Measurements from ENCODE around the gene AKR1A1. TPM values are rescaled to one million over a fixed set of nuclear protein-coding genes. Genes with fewer than 3 reads are reported as not detected.
A peak's percentile ranks its signal among the peaks of the same experiment; 100 is the strongest.

The AKR1A1 gene
- total RNA-seq, 1 donor from 2014 or later = 45.4 TPM

DNA sequence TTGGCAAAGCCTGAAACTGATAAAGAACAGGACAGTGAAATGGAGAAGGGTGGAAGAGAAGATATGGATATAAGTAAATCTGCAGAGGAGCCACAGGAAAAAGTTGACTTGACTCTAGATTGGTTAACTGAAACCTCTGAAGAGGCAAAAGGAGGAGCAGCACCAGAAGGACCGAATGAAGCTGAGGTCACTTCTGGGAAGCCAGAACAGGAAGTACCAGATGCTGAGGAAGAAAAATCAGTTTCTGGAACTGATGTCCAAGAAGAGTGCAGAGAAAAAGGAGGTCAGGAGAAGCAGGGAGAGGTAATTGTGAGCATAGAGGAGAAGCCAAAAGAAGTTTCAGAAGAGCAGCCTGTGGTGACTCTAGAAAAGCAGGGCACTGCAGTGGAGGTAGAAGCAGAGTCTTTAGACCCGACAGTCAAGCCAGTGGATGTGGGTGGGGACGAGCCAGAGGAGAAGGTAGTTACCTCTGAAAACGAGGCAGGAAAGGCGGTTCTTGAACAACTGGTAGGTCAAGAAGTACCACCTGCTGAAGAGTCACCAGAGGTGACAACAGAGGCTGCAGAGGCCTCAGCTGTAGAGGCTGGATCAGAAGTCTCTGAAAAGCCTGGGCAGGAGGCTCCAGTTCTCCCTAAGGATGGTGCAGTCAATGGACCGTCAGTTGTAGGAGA is 56.9 kb downstream of the AKR1A1 start:
- Histone ChIP-seq H3K36me3 (peaks cover 75% of the 10 kb centered on the region), H3K4me3 (no peak overlapping the region), H3K9me3 (replicated peaks) (no peaks in the 10 kb centered on the region), H3K27me3 (ENCODE audit: low read depth) (no peaks in the 10 kb centered on the region), H3K27ac (replicated peaks) (peak overlapping the region; percentile 37), H3K4me1 (peaks cover 18% of the 10 kb centered on the region)
- TF ChIP-seq, protein P1, sequence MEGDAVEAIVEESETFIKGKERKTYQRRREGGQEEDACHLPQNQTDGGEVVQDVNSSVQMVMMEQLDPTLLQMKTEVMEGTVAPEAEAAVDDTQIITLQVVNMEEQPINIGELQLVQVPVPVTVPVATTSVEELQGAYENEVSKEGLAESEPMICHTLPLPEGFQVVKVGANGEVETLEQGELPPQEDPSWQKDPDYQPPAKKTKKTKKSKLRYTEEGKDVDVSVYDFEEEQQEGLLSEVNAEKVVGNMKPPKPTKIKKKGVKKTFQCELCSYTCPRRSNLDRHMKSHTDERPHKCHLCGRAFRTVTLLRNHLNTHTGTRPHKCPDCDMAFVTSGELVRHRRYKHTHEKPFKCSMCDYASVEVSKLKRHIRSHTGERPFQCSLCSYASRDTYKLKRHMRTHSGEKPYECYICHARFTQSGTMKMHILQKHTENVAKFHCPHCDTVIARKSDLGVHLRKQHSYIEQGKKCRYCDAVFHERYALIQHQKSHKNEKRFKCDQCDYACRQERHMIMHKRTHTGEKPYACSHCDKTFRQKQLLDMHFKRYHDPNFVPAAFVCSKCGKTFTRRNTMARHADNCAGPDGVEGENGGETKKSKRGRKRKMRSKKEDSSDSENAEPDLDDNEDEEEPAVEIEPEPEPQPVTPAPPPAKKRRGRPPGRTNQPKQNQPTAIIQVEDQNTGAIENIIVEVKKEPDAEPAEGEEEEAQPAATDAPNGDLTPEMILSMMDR (IDR thresholded peaks at IDR 0.05; ENCODE audit: borderline replicate concordance) = no peak
- intact Hi-C loops (cut with micrococcal nuclease) = no loop called here
- DNase-seq = no peak

GRCh38 chr1:45608175-45609156 is 57.8 kb downstream of the AKR1A1 start:
- H3K27me3 ChIP-seq (ENCODE audit: low read depth) = no peaks in the 10 kb centered on the region
- H3K4me3 ChIP-seq = no peak overlapping the region
- H3K36me3 ChIP-seq = peaks cover 76% of the 10 kb centered on the region
- TF ChIP-seq, protein P1 (IDR thresholded peaks at IDR 0.05; ENCODE audit: borderline replicate concordance) = no peak
- H3K27ac ChIP-seq (replicated peaks) = peak overlapping the region; percentile 41
- no peak for DNase-seq
- intact Hi-C loops (cut with micrococcal nuclease) = no loop called here
- H3K4me1 ChIP-seq = peaks cover 18% of the 10 kb centered on the region
- no peaks in the 10 kb centered on the region for H3K9me3 ChIP-seq (replicated peaks)

DNA sequence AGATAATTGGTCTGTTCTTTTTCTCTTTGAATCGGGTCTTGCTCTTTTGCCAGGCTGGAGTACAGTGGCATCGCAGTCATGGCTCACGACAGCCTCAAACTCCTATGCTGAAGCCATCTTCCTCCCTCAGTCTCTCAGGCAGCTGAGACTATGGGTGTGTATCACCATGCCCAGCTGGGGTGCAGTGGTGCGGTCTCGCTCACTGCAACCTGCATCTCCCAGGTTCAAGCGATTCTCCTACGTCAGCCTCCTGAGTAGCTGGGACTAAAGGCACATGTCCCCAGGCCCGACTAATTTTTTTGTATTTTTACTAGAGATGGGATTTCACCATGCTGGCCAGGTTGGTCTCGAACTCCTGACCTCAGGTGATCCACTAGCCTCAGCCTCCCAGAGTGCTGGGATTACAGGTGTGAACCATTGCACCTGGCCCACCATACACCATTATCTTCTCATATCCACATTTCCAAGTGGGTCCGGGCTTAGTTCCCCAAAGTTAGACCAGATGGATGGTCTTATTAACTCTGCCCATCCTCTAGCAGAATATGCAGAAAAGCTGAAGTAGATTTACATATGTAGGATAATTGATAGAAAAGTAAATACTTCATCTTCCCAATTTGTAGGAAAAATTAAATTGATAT is 60.1 kb downstream of the AKR1A1 start:
- peaks cover 18% of the 10 kb centered on the region for H3K4me1 ChIP-seq
- H3K27ac ChIP-seq (replicated peaks) = no peak overlapping the region
- H3K4me3 ChIP-seq = no peak overlapping the region
- peaks cover 77% of the 10 kb centered on the region for H3K36me3 ChIP-seq
- H3K27me3 ChIP-seq (ENCODE audit: low read depth) = no peaks in the 10 kb centered on the region
- DNase-seq = no peak
- TF ChIP-seq, protein P1 (IDR thresholded peaks at IDR 0.05; ENCODE audit: borderline replicate concordance) = no peak
- intact Hi-C loops (cut with micrococcal nuclease) = no loop called here
- H3K9me3 ChIP-seq (replicated peaks) = no peaks in the 10 kb centered on the region

- peaks cover 81% of the 10 kb centered on the region for H3K36me3 ChIP-seq
- no peak overlapping the region for H3K4me3 ChIP-seq
- H3K9me3 ChIP-seq (replicated peaks) = no peaks in the 10 kb centered on the region
- no peak overlapping the region for H3K27ac ChIP-seq (replicated peaks)
- intact Hi-C loops (cut with micrococcal nuclease) = no loop called here
- TF ChIP-seq, protein P1 (IDR thresholded peaks at IDR 0.05; ENCODE audit: borderline replicate concordance) = no peak
- no peak for DNase-seq
- H3K4me1 ChIP-seq = peaks cover 5% of the 10 kb centered on the region
- no peaks in the 10 kb centered on the region for H3K27me3 ChIP-seq (ENCODE audit: low read depth)
These were observed 62.4 kb downstream of the AKR1A1 start for GRCh38 chr1:45612941-45613579.

DNA sequence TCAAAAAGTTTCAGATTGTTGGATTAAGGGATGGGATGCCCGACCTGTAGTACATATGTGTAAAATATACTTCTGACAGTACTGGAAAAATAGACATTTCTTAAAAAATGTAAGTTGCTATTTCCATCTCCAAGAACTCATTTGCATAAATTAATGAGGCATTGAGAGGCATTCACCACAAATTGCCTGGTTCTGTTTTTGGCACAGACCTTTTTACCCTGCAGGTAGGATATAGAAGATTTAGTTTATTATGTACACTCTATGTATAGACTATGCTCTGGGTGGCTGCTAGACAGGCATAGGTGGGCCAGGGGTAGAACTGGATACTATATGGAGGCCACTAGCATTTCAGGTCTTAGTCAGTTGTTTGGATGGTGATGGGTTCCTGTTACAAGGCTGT is 65.3 kb downstream of the AKR1A1 start:
- no peak overlapping the region for H3K4me3 ChIP-seq
- TF ChIP-seq, protein P1 (IDR thresholded peaks at IDR 0.05; ENCODE audit: borderline replicate concordance) = no peak
- intact Hi-C loops (cut with micrococcal nuclease) = no loop called here
- no peaks in the 10 kb centered on the region for H3K9me3 ChIP-seq (replicated peaks)
- peaks cover 21% of the 10 kb centered on the region for H3K4me1 ChIP-seq
- no peak overlapping the region for H3K27ac ChIP-seq (replicated peaks)
- no peak for DNase-seq
- no peaks in the 10 kb centered on the region for H3K27me3 ChIP-seq (ENCODE audit: low read depth)
- H3K36me3 ChIP-seq = peaks cover 70% of the 10 kb centered on the region
